PFSK-1 (cell line): Measurements from ENCODE around the gene DIP2C.

ENCODE experiments used
- FOXP2 ChIP-seq: optimal IDR thresholded peaks from 2 replicates; pipeline ENCODE3; 2011; ENCODE audit warnings: borderline replicate concordance, control low read depth, inconsistent platforms; ENCODE audit not compliant: insufficient read depth; ENCODE audit errors: extremely low read length, extremely low read depth
- POLR2AphosphoS5 ChIP-seq: IDR thresholded peaks from 2 replicates; pipeline ENCODE4 v1.6.1; 2012; ENCODE audit warnings: low read depth, mild to moderate bottlenecking, control low read depth, low read length, moderate library complexity
- SIN3A ChIP-seq: IDR thresholded peaks from 2 replicates; pipeline ENCODE4 v1.6.1; 2012; ENCODE audit warnings: mild to moderate bottlenecking, low read length, moderate library complexity, borderline replicate concordance; ENCODE audit not compliant: insufficient read depth
- TAF1 ChIP-seq: IDR thresholded peaks from 2 replicates; pipeline ENCODE4 v1.6.1; 2012; ENCODE audit warnings: low read length, control low read depth, borderline replicate concordance; ENCODE audit not compliant: insufficient read depth
- TF ChIP-seq, protein P1 (sequence below), 2 experiments: IDR thresholded peaks; 2 replicates each; pipeline versions ENCODE4 v1.6.1 to v1.8.0; 2011 to 2012; ENCODE audit warnings: low read depth in 2 of 2, low read length in 2 of 2, control low read depth in 1 of 2, inconsistent platforms in 1 of 2, mild to moderate bottlenecking in 1 of 2, moderate library complexity in 1 of 2; ENCODE audit not compliant: insufficient read depth in 1 of 2

The DIP2C gene

DNA sequence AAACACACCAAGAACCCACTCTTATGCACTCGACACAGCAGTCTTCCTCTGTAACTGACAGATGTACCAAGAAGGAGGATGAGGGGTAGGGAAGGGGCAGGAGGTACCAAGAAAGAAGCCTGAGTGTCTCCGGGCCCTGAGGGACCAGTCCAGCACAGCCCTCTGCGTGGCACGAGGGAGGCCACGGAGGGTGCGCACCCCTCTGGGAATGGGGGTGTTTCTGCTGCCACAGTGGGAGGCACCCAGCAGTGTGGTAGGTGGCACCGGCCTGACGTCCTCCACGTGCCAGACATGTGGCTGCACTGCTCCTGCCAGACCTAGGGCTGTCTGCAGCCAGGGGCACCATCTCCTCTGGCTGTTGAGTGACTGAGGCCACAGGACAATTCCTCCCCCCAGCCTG lies 399.9 kb downstream of the DIP2C start:
- TF ChIP-seq FOXP2 = no peak
- TF ChIP-seq SIN3A = no peak
- TF ChIP-seq, protein P1, sequence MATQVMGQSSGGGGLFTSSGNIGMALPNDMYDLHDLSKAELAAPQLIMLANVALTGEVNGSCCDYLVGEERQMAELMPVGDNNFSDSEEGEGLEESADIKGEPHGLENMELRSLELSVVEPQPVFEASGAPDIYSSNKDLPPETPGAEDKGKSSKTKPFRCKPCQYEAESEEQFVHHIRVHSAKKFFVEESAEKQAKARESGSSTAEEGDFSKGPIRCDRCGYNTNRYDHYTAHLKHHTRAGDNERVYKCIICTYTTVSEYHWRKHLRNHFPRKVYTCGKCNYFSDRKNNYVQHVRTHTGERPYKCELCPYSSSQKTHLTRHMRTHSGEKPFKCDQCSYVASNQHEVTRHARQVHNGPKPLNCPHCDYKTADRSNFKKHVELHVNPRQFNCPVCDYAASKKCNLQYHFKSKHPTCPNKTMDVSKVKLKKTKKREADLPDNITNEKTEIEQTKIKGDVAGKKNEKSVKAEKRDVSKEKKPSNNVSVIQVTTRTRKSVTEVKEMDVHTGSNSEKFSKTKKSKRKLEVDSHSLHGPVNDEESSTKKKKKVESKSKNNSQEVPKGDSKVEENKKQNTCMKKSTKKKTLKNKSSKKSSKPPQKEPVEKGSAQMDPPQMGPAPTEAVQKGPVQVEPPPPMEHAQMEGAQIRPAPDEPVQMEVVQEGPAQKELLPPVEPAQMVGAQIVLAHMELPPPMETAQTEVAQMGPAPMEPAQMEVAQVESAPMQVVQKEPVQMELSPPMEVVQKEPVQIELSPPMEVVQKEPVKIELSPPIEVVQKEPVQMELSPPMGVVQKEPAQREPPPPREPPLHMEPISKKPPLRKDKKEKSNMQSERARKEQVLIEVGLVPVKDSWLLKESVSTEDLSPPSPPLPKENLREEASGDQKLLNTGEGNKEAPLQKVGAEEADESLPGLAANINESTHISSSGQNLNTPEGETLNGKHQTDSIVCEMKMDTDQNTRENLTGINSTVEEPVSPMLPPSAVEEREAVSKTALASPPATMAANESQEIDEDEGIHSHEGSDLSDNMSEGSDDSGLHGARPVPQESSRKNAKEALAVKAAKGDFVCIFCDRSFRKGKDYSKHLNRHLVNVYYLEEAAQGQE (IDR thresholded peaks at IDR 0.05; ENCODE audit: insufficient read depth in 1 of 2, low read depth in 2 of 2, low read length in 2 of 2) = no peak
- no peak for TF ChIP-seq POLR2AphosphoS5
- TF ChIP-seq TAF1 = no peak

DNA sequence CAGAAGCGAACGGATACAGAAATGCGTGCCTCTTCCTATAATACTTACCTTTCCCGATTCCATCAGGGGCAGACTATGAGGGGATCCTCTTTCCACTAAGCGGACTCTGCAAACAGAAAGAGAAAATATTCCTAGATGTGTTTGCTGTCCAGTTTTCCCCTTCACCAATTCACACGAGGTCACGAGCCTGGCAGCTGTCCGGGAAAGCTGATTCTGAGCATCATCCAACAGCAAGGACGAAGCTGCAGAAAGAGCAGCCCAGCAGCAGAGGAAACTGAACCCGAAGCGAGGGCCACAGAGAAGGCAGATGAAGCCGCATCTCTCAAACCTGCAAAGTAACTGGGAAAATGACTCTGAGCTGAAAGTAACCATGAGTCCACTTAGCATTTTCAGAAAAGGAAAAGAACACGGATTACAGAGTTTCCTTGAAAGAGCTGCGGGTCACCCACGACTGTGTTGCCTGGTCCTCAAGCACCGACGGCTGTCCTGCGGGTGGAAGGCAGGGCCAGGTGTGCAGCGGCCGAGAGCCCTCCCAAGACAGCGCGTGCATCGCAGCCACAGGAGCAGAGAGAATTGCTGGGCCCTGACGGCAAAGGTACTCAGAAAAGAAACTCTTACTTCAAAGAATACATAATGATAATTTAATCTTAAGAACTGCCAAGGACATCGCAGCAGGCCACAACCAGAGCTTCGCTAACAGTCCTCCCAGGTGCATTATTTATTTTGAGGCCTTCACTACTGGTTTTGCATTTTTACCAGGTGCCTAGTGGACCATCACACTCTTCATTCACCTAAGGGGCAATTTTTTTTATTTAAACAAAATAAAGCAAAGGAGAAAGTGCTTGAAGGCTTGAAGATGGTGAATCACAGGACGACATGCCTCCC lies 400.9 kb downstream of the DIP2C start:
- TF ChIP-seq, protein P1 (IDR thresholded peaks at IDR 0.05; ENCODE audit: insufficient read depth in 1 of 2, low read depth in 2 of 2, low read length in 2 of 2) = no peak
- TF ChIP-seq TAF1 (no peak), FOXP2 (no peak), POLR2AphosphoS5 (no peak), SIN3A (no peak)

DNA sequence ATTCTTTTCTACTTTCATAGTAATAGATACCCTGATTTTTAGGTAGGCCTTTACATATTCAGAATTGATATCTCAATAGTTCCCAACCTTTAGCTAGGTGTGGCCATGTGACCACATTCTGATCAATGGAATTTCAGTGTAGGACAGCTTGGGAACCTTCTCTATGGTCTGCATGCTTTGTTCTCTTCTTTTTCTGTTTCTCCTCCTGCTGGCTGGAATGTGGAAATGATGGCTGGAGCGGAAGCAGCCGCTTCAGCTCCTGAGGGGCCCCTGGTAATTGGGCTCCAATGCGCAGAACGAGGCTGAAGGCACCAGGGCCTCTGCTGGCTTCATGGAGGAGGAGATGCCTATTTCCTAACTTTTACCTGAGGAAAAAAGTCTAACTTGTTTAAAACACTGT lies 401.7 kb downstream of the DIP2C start:
- no peak for TF ChIP-seq FOXP2
- TF ChIP-seq POLR2AphosphoS5 = no peak
- no peak for TF ChIP-seq TAF1
- no peak for TF ChIP-seq SIN3A
- TF ChIP-seq, protein P1 (IDR thresholded peaks at IDR 0.05; ENCODE audit: insufficient read depth in 1 of 2, low read depth in 2 of 2, low read length in 2 of 2) = no peak

DNA sequence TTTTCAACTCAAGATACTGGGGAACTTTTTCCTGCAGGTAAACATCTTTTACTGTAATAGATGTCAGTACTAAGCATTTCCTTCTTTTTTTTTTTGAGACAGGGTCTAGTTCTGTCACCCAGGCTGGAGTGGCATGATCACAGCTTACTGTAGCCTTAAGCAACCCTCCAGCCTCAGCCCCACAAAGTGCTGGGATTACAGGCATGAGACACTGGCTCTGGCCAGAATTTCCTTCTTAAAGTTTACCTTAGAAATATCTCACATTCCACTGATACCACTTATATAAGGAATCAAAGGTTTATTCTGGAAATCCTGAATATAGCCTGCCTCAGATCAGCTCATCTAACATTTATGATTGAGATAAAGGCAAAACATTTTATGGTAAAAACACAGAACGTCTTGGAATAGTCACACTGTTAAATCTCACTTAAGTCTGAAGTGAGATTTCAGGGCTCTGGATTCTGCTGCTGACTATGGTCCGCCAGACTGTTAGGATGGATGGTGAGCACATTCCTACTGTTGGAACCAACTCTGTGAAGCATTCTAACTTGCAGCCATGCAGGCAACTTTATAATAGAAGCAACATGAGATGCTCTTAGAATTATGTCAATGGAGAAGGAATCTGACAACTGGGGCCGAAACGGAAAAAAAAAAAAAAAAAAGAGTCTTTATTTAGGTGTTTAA lies 402.3 kb downstream of the DIP2C start:
- no peak for TF ChIP-seq POLR2AphosphoS5
- TF ChIP-seq SIN3A = no peak
- no peak for TF ChIP-seq FOXP2
- no peak for TF ChIP-seq TAF1
- TF ChIP-seq, protein P1 (IDR thresholded peaks at IDR 0.05; ENCODE audit: insufficient read depth in 1 of 2, low read depth in 2 of 2, low read length in 2 of 2) = no peak
